HG03066 (cell line): ENCODE results near the gene CCNT2.
"Not testable (repeated sequence)": the region's sequence is repeated elsewhere in the genome, so short reads cannot be mapped to it uniquely, and the experiment has no call there.

Source experiments
- ATAC-seq: cut with Tn5 transposase; IDR thresholded peaks from one replicate; pipeline ENCODE4 v1.9.1; 2021; ENCODE audit warnings: low read depth; ENCODE audit not compliant: unreplicated experiment

The CCNT2 gene

DNA sequence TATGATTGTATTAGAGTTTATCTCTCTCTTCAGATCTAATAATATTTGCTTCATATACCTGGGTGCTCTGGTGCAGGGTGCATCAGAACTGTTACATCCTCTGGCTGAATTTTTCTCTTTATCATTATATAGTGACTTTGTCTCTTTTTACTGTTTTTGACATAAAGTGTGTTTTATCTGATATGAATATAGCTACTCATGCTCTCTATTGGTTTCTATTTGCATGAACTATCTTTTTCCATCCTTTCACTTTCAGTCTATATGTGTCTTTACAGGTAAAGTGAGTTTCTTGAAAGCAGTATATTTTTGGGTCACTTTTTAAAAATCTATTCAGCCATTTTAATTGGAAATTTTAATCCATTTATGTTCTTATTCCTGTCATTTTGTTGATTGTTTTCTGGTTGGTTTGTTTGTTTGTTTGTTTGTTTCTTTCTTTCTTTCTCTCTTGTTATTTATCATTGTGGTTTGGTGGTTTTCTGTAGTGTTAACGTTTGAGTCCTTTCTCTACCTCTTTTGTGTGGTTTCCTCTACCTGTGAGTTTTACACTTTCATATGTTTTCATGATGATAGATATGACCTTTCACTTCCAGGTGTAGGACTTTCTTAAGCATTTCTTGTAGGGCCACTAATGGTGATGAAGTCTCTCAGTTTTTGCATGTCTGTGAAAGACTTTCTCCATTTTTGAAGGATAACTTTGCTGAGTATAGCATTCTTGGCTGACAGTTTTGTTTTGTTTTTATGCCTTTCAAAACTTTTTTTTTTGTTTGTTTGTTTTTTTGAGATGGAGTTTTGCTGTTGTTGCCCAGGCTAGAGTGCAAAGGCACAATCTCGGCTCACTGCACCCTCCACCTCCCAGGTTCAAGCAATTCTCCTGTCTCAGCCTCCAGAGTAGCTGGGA is 54.9 kb downstream of the CCNT2 start:
- no peak for ATAC-seq

GRCh38 chr2:134975281-134976009 is 56.8 kb downstream of the CCNT2 start:
- ATAC-seq: no peak

DNA sequence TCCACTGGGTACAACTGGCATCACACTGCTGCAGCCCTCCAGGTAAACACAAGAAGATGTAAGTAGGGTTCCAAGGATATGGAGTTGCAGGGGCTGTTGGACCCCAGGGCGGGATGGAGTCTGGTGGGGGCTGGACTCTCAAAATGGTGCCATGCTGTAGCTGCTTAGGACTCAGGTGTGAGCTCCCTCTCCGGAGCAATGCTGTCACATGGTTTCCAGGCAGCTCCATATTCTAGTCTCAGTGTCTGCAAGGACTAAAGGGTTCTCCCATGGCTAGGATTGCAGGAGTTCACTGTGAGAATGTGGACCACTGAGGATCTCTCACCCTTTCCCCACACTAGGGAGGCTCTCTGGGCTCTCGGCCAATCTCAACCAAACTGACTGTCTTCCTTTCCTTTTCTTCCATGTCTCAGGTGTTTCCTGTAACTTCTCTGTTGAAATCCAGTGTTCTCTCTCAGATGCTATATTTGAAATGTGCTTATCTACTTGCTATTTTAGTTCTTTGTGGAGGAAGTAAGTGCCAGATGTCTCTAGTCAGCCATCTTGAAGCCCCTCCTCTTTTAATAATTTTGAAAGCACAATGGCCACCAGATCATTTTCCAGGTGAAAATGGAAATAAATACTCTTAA is 57.6 kb downstream of the CCNT2 start:
- ATAC-seq: no peak

GRCh38 chr2:134977104-134977503 is 58.5 kb downstream of the CCNT2 start:
- not testable (repeated sequence) for ATAC-seq

DNA sequence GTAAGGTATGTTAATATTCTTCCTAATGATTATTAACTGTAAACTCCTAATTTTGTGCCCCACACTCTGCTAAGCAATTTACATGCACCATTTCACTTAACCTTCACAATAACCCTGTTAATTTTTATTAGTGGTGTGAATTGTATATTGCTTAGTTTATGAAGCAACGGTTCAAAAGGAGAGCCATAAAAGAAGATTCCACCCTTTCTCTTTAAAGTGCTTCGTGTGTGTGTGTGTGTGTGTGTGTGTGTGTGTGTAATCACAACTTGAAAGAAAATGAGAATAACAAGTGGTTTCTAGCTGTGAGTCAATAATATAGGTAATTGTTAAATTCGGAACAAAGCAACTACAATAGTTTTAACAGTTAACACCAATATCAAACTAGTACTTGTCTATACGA is 60.6 kb downstream of the CCNT2 start:
- ATAC-seq: no peak

- ATAC-seq: no peak
Measured at GRCh38 chr2:134980639-134981038, 62.0 kb downstream of the CCNT2 start.

GRCh38 chr2:134982603-134983002 is 64.0 kb downstream of the CCNT2 start:
- ATAC-seq: no peak

DNA sequence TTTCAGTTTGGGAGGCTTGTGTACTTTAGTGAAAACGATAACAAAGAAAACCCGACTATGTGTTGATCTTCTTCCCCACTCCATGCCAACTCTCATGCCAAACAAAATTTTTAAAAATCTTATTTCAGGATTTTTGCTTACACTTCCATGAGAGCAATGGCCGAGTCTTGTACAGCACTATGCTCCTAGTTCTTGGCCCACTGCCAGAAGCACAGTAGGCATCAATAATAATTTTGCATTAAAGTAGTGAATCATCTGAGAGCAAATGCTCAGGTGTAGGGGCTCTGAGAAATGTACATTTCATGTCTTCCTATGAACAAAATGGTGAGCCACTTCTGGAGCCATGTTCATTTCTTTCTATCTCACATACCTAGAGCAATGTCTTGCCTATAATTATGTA is 66.4 kb downstream of the CCNT2 start:
- no peak for ATAC-seq

GRCh38 chr2:134988994-134989605 is 70.5 kb downstream of the CCNT2 start:
- ATAC-seq: no peak

GRCh38 chr2:134999521-134999920 is 80.9 kb downstream of the CCNT2 start:
- no peak for ATAC-seq

- ATAC-seq: no peak
Measured at GRCh38 chr2:135002836-135003235, 84.2 kb downstream of the CCNT2 start.

DNA sequence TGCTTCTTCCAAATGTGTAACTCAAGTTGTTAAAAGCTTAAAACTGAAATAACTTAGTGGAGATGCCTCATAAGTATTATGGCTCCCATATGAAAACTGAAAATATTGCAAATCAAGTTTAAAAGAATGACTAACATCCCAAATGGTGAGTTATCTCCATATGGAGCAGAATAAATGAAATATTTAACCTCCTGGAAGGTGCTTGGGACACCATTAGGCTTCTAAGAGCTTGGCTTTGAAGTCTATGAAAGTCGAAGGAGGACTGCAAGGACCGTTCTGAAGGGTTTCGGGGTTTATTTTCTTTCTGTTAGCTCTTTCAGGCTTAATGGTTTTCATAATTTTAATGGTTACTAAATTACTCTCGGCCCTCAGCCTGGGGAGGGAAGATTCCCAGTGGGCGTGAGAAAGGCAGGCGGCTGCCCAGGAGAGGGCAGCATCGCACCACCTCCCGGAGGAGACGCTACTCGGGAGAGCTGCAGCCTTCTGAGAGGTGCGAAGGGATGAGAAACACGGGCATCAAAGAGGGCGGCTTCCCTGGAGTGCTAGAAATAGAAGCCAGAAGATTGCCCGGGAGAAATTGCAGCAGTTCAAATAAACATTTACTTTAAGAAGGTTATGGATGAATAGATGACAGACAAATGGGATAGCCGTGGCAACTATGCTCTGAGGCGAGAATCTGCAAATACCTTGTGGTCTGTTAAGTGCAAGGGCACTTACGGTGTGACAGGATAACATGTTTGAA is 85.6 kb downstream of the CCNT2 start:
- ATAC-seq: peak; percentile 91

- ATAC-seq: no peak
Measured at GRCh38 chr2:135005753-135006152, 87.1 kb downstream of the CCNT2 start.
